Activated CD8-positive, alpha-beta memory T cell treated with anti-CD3 and anti-CD28 coated beads for 1 hour (primary cell): ENCODE measurements around the gene PBX2.
"Not testable (repeated sequence)": the region's sequence is repeated elsewhere in the genome, so short reads cannot be mapped to it uniquely, and the experiment has no call there.

Source experiments
- DNase-seq, 2 donors: peaks; one replicate each; pipeline ENCODE4 v3.0.0-alpha.2; 2020; ENCODE audit warnings: low read depth in 1 of 2; ENCODE audit errors: extremely low read depth in 1 of 2

Gene PBX2

GRCh38 chr6:32203426-32204267, 13.6 kb upstream of the PBX2 start:
- no peak for DNase-seq

- no peak for DNase-seq
Measured at GRCh38 chr6:32202186-32202585, 12.2 kb upstream of the PBX2 start.

- no peak for DNase-seq
Measured at GRCh38 chr6:32200711-32201475, 10.9 kb upstream of the PBX2 start.

- DNase-seq = no peak
Measured at GRCh38 chr6:32198866-32199265, 8.9 kb upstream of the PBX2 start.

- DNase-seq = no peak
Measured at GRCh38 chr6:32198345-32198696, 8.3 kb upstream of the PBX2 start.

- DNase-seq = no peak
Measured at GRCh38 chr6:32196682-32197616, 6.9 kb upstream of the PBX2 start.

- DNase-seq = peak in 1 of 2 donors; percentile 48
Measured at GRCh38 chr6:32195902-32196681, 6.1 kb upstream of the PBX2 start.

GRCh38 chr6:32195652-32195901, 5.6 kb upstream of the PBX2 start:
- DNase-seq = peak; percentile 99 to 100

GRCh38 chr6:32194825-32195651, 5.0 kb upstream of the PBX2 start:
- no peak for DNase-seq

GRCh38 chr6:32194388-32194787, 4.4 kb upstream of the PBX2 start:
- no peak for DNase-seq

GRCh38 chr6:32193096-32193495, 3.1 kb upstream of the PBX2 start:
- DNase-seq = not testable (repeated sequence)

- peak in 1 of 2 donors; percentile 42 for DNase-seq
Measured at GRCh38 chr6:32192608-32193039, 2.6 kb upstream of the PBX2 start, which contains the start of gene GPSM3. GPSM3 (minus strand) TSS chr6:32192643; CDS start chr6:32192513, 130 bp downstream.

- DNase-seq = no peak
Measured at GRCh38 chr6:32191696-32192607, 1.9 kb upstream of the PBX2 start.

GRCh38 chr6:32190911-32191677, 1.1 kb upstream of the PBX2 start:
- DNase-seq = no peak

GRCh38 chr6:32189742-32190053, 304 bp downstream of the PBX2 start:
- DNase-seq = no peak

GRCh38 chr6:32189069-32189741, 797 bp downstream of the PBX2 start:
- DNase-seq = no peak

GRCh38 chr6:32188381-32189068, 1.5 kb downstream of the PBX2 start:
- DNase-seq = no peak
